Glutamatergic neuron (in vitro differentiated cells): Measurements from ENCODE around the gene WDFY1. TPM values are rescaled to one million over a fixed set of nuclear protein-coding genes. Genes with fewer than 3 reads are reported as not detected.

Experiments
- DNase-seq: peaks from one replicate; pipeline ENCODE4 v3.0.0; 2022
- H3K27ac Mint-ChIP-seq: one replicate; pipeline ENCODE4 v1.8.0; 2020; ENCODE audit warnings: mild to moderate bottlenecking, mixed read lengths, inconsistent platforms; ENCODE audit not compliant: unreplicated experiment
- H3K27me3 Mint-ChIP-seq: one replicate; pipeline ENCODE4 v1.8.0; 2020; ENCODE audit warnings: mild to moderate bottlenecking, moderate library complexity, mixed read lengths, inconsistent platforms; ENCODE audit not compliant: unreplicated experiment
- H3K36me3 Mint-ChIP-seq: one replicate; pipeline ENCODE4 v1.8.0; 2020; ENCODE audit warnings: mild to moderate bottlenecking, mixed read lengths, inconsistent platforms; ENCODE audit not compliant: unreplicated experiment
- H3K4me1 Mint-ChIP-seq: one replicate; pipeline ENCODE4 v1.8.0; 2020; ENCODE audit warnings: mild to moderate bottlenecking, low read depth, mixed read lengths, inconsistent platforms; ENCODE audit not compliant: unreplicated experiment
- H3K4me3 Mint-ChIP-seq: one replicate; pipeline ENCODE4 v1.8.0; 2020; ENCODE audit warnings: mild to moderate bottlenecking, mixed read lengths, inconsistent platforms; ENCODE audit not compliant: unreplicated experiment
- H3K9me3 Mint-ChIP-seq: one replicate; pipeline ENCODE4 v1.8.0; 2020; ENCODE audit warnings: mild to moderate bottlenecking, moderate library complexity, mixed read lengths, inconsistent platforms; ENCODE audit not compliant: unreplicated experiment
- CTCF ChIP-seq: fragments of 200-600 bp; sonication (generic); IDR thresholded peaks from one replicate; pipeline ENCODE4 v1.5.0; 2021; ENCODE audit not compliant: partially characterized antibody, unreplicated experiment
- total RNA-seq: library from RNA; stranded (reverse); fragmentation: NEBNext Ultra II Directional; extraction: Animal tissue kit (Norgen Biotek cat#: 25700); gene quantifications from one replicate; pipeline ENCODE4 v1.2.1, GENCODE V29; 2021; ENCODE audit not compliant: unreplicated experiment

Gene WDFY1
- total RNA-seq, 1 donor from 2014 or later = 33.0 TPM

GRCh38 chr2:223860809-223861738 lies 84.1 kb downstream of the WDFY1 start:
- H3K27me3 Mint-ChIP-seq = no peaks in the 10 kb centered on the region
- DNase-seq = no peak
- H3K9me3 Mint-ChIP-seq = no peaks in the 10 kb centered on the region
- no peak overlapping the region for H3K4me3 Mint-ChIP-seq
- no peaks in the 10 kb centered on the region for H3K36me3 Mint-ChIP-seq
- TF ChIP-seq CTCF = no peak
- peaks cover 2% of the 10 kb centered on the region for H3K4me1 Mint-ChIP-seq
- H3K27ac Mint-ChIP-seq = no peak overlapping the region

GRCh38 chr2:223859070-223859469 lies 86.1 kb downstream of the WDFY1 start:
- TF ChIP-seq CTCF = no peak
- no peaks in the 10 kb centered on the region for H3K4me1 Mint-ChIP-seq
- H3K27me3 Mint-ChIP-seq = peaks cover 3% of the 10 kb centered on the region
- H3K27ac Mint-ChIP-seq = no peak overlapping the region
- no peak for DNase-seq
- H3K4me3 Mint-ChIP-seq = no peak overlapping the region
- no peaks in the 10 kb centered on the region for H3K36me3 Mint-ChIP-seq
- H3K9me3 Mint-ChIP-seq = no peaks in the 10 kb centered on the region

GRCh38 chr2:223856584-223856983 lies 88.6 kb downstream of the WDFY1 start:
- Mint-ChIP-seq H3K4me3 (no peak overlapping the region), H3K27me3 (peaks cover 3% of the 10 kb centered on the region), H3K4me1 (no peaks in the 10 kb centered on the region), H3K36me3 (no peaks in the 10 kb centered on the region), H3K27ac (no peak overlapping the region), H3K9me3 (no peaks in the 10 kb centered on the region)
- DNase-seq = no peak
- no peak for TF ChIP-seq CTCF

- H3K36me3 Mint-ChIP-seq = peaks cover 4% of the 10 kb centered on the region
- no peaks in the 10 kb centered on the region for H3K9me3 Mint-ChIP-seq
- no peak for DNase-seq
- H3K27me3 Mint-ChIP-seq = peaks cover 3% of the 10 kb centered on the region
- H3K4me3 Mint-ChIP-seq = no peak overlapping the region
- H3K4me1 Mint-ChIP-seq = no peaks in the 10 kb centered on the region
- no peak for TF ChIP-seq CTCF
- no peak overlapping the region for H3K27ac Mint-ChIP-seq
These were observed 89.1 kb downstream of the WDFY1 start for GRCh38 chr2:223856021-223856420.

- Mint-ChIP-seq H3K9me3 (no peaks in the 10 kb centered on the region), H3K36me3 (peaks cover 9% of the 10 kb centered on the region), H3K4me3 (no peak overlapping the region), H3K4me1 (no peaks in the 10 kb centered on the region), H3K27me3 (peaks cover 5% of the 10 kb centered on the region), H3K27ac (no peak overlapping the region)
- no peak for TF ChIP-seq CTCF
- DNase-seq = no peak
These were observed 89.7 kb downstream of the WDFY1 start for GRCh38 chr2:223855426-223855825.
